ENCODE results near the gene MORN4.

The MORN4 gene

DNA sequence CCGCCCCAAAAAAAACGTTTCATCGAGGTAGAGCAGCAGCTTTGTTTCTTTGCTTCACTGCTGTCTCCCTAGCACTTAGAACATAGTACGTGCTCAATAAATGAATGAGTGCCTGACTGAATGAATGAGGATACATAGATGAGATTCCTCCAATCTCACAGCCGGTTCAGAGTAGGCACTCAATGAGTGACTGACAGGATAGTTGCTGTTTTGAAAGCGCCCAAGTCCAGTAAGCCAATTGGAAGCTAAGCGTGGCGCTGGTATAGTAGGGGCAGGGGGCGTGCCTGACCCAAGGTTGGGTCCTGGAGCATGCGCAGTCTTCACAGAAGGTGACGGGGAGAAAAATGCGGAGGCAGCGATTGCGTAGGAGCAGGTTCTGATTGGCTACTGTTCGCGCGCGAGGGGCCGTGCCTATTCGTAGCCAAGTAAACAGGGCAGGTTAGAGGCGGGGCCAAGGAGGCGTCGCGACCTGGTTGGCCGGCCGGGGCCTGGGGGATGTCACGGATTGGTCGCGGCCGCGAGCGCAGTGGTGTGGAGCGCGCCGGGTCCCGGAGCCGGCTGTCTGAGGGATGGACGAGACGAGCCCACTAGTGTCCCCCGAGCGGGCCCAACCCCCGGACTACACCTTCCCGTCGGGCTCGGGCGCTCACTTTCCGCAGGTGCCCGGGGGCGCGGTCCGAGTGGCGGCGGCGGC lies 7.0 kb upstream of the MORN4 start, which contains the start of gene PI4K2A:
Gene PI4K2A (plus strand): TSS at position 498 of the 694 bp plus-strand sequence. CDS start 72 bp downstream, at position 570.
- POLR2A ChIA-PET = interaction anchor here (0.6 to 3.5 kb wide), 2 partner anchors 47 to 96 kb away, joined by 3 to 20 read pairs; partner anchors contain the start of gene AVPI1
- CTCF ChIA-PET = interaction anchor here (0.9 to 1.0 kb wide), 4 partner anchors 36 to 405 kb away, joined by 3 to 4 read pairs (median 4); no protein-coding TSS in a partner anchor
- H3K27ac ChIP-seq (ENCODE audit: extremely low read depth, low read depth, low read length) = peak within 1 kb of the TSS; percentile 70
- no peaks in the 10 kb centered on the region for H3K9me3 ChIP-seq (ENCODE audit: control insufficient read depth, insufficient read depth, low read depth, low read length)
- H3K4me1 ChIP-seq (ENCODE audit: control insufficient read depth, insufficient read depth, low read length) = 0 out of 2 replicates have a peak, but pooled peaks cover 2% of the 10 kb centered on the region
- H3K4me3 ChIP-seq (ENCODE audit: low read depth, low read length) = peak within 1 kb of the TSS; percentile 77
- H3K36me3 ChIP-seq (ENCODE audit: control insufficient read depth in 2 of 2, insufficient read depth in 1 of 2, low read length in 2 of 2) = peaks cover 3 to 24% of the 10 kb centered on the region in 2 experiments
- TF ChIP-seq ZBTB17 (tag by site-specific recombination; IDR thresholded peaks at IDR 0.05) (peak; percentile 95), MYNN (tag by site-specific recombination; IDR thresholded peaks at IDR 0.05; ENCODE audit: borderline replicate concordance) (no peak), ZNF654 (tag by site-specific recombination; IDR thresholded peaks at IDR 0.05; ENCODE audit: low read depth) (no peak), ZNF521 (tag by site-specific recombination; IDR thresholded peaks at IDR 0.05) (no peak), ZNF391 (tag by site-specific recombination; IDR thresholded peaks at IDR 0.05; ENCODE audit: borderline replicate concordance, low read depth) (no peak), ZBTB48 (tag by site-specific recombination; IDR thresholded peaks at IDR 0.05) (no peak), ZNF394 (tag by site-specific recombination; IDR thresholded peaks at IDR 0.05; ENCODE audit: borderline replicate concordance) (no peak), HOXD13 (CRISPR knock-in tag; IDR thresholded peaks at IDR 0.05; ENCODE audit: borderline replicate concordance) (no peak), KLF16 (tag by site-specific recombination; IDR thresholded peaks at IDR 0.05) (no peak; the same call in 1 of the 2 replicates), ZNF2 (tag by site-specific recombination; IDR thresholded peaks at IDR 0.05) (peak; percentile 52; the same call in 1 of the 2 replicates), EGR2 (tag by site-specific recombination; IDR thresholded peaks at IDR 0.05; ENCODE audit: low read depth) (peak; percentile 78), ZNF24 (tag by site-specific recombination; IDR thresholded peaks at IDR 0.05) (peak; percentile 96), ZNF660 (tag by site-specific recombination; IDR thresholded peaks at IDR 0.05) (0 out of 2 replicates have a peak, but pooled peaks have one; percentile 10), ZNF169 (tag by site-specific recombination; IDR thresholded peaks at IDR 0.05) (no peak), ZNF621 (tag by site-specific recombination; IDR thresholded peaks at IDR 0.05) (peak; percentile 96), ZNF747 (tag by site-specific recombination; IDR thresholded peaks at IDR 0.05) (no peak), GLIS2 (tag by site-specific recombination; IDR thresholded peaks at IDR 0.05) (no peak), ZNF114 (tag by site-specific recombination; IDR thresholded peaks at IDR 0.05) (no peak), YY2 (tag by site-specific recombination; IDR thresholded peaks at IDR 0.05) (no peak), SCRT1 (tag by site-specific recombination; IDR thresholded peaks at IDR 0.05; ENCODE audit: borderline replicate concordance) (no peak)
- TF ChIP-seq, protein P1, sequence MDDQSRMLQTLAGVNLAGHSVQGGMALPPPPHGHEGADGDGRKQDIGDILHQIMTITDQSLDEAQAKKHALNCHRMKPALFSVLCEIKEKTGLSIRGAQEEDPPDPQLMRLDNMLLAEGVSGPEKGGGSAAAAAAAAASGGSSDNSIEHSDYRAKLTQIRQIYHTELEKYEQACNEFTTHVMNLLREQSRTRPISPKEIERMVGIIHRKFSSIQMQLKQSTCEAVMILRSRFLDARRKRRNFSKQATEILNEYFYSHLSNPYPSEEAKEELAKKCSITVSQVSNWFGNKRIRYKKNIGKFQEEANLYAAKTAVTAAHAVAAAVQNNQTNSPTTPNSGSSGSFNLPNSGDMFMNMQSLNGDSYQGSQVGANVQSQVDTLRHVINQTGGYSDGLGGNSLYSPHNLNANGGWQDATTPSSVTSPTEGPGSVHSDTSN (CRISPR knock-in tag; IDR thresholded peaks at IDR 0.05) = no peak
- TF ChIP-seq, protein P2, sequence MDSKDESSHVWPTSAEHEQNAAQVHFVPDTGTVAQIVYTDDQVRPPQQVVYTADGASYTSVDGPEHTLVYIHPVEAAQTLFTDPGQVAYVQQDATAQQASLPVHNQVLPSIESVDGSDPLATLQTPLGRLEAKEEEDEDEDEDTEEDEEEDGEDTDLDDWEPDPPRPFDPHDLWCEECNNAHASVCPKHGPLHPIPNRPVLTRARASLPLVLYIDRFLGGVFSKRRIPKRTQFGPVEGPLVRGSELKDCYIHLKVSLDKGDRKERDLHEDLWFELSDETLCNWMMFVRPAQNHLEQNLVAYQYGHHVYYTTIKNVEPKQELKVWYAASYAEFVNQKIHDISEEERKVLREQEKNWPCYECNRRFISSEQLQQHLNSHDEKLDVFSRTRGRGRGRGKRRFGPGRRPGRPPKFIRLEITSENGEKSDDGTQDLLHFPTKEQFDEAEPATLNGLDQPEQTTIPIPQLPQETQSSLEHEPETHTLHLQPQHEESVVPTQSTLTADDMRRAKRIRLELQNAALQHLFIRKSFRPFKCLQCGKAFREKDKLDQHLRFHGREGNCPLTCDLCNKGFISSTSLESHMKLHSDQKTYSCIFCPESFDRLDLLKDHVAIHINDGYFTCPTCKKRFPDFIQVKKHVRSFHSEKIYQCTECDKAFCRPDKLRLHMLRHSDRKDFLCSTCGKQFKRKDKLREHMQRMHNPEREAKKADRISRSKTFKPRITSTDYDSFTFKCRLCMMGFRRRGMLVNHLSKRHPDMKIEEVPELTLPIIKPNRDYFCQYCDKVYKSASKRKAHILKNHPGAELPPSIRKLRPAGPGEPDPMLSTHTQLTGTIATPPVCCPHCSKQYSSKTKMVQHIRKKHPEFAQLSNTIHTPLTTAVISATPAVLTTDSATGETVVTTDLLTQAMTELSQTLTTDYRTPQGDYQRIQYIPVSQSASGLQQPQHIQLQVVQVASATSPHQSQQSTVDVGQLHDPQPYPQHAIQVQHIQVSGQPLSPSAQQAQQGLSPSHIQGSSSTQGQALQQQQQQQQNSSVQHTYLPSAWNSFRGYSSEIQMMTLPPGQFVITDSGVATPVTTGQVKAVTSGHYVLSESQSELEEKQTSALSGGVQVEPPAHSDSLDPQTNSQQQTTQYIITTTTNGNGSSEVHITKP (tag by site-specific recombination; IDR thresholded peaks at IDR 0.05) = peak; percentile 73
- TF ChIP-seq, protein P3, sequence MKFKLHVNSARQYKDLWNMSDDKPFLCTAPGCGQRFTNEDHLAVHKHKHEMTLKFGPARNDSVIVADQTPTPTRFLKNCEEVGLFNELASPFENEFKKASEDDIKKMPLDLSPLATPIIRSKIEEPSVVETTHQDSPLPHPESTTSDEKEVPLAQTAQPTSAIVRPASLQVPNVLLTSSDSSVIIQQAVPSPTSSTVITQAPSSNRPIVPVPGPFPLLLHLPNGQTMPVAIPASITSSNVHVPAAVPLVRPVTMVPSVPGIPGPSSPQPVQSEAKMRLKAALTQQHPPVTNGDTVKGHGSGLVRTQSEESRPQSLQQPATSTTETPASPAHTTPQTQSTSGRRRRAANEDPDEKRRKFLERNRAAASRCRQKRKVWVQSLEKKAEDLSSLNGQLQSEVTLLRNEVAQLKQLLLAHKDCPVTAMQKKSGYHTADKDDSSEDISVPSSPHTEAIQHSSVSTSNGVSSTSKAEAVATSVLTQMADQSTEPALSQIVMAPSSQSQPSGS (tag by site-specific recombination; IDR thresholded peaks at IDR 0.05; ENCODE audit: low read depth) = no peak
- TF ChIP-seq, protein P4, sequence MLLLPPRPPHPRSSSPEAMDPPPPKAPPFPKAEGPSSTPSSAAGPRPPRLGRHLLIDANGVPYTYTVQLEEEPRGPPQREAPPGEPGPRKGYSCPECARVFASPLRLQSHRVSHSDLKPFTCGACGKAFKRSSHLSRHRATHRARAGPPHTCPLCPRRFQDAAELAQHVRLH (tag by site-specific recombination; IDR thresholded peaks at IDR 0.05) = peak; percentile 60; the same call in 1 of the 2 replicates
- TF ChIP-seq, protein P5, sequence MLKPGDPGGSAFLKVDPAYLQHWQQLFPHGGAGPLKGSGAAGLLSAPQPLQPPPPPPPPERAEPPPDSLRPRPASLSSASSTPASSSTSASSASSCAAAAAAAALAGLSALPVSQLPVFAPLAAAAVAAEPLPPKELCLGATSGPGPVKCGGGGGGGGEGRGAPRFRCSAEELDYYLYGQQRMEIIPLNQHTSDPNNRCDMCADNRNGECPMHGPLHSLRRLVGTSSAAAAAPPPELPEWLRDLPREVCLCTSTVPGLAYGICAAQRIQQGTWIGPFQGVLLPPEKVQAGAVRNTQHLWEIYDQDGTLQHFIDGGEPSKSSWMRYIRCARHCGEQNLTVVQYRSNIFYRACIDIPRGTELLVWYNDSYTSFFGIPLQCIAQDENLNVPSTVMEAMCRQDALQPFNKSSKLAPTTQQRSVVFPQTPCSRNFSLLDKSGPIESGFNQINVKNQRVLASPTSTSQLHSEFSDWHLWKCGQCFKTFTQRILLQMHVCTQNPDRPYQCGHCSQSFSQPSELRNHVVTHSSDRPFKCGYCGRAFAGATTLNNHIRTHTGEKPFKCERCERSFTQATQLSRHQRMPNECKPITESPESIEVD (tag by site-specific recombination; IDR thresholded peaks at IDR 0.05) = no peak
- TF ChIP-seq, protein P6, sequence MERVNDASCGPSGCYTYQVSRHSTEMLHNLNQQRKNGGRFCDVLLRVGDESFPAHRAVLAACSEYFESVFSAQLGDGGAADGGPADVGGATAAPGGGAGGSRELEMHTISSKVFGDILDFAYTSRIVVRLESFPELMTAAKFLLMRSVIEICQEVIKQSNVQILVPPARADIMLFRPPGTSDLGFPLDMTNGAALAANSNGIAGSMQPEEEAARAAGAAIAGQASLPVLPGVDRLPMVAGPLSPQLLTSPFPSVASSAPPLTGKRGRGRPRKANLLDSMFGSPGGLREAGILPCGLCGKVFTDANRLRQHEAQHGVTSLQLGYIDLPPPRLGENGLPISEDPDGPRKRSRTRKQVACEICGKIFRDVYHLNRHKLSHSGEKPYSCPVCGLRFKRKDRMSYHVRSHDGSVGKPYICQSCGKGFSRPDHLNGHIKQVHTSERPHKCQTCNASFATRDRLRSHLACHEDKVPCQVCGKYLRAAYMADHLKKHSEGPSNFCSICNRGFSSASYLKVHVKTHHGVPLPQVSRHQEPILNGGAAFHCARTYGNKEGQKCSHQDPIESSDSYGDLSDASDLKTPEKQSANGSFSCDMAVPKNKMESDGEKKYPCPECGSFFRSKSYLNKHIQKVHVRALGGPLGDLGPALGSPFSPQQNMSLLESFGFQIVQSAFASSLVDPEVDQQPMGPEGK (tag by site-specific recombination; IDR thresholded peaks at IDR 0.05) = 0 out of 2 replicates have a peak, but pooled peaks have one; percentile 37
